Measurements from ENCODE around the gene SLC19A2. TPM values are rescaled to one million over a fixed set of nuclear protein-coding genes. Genes with fewer than 3 reads are reported as not detected.

Gene SLC19A2
- total RNA-seq, 3 donors from 2014 or later = 34.7 to 71.8 (median 64.2) TPM

DNA sequence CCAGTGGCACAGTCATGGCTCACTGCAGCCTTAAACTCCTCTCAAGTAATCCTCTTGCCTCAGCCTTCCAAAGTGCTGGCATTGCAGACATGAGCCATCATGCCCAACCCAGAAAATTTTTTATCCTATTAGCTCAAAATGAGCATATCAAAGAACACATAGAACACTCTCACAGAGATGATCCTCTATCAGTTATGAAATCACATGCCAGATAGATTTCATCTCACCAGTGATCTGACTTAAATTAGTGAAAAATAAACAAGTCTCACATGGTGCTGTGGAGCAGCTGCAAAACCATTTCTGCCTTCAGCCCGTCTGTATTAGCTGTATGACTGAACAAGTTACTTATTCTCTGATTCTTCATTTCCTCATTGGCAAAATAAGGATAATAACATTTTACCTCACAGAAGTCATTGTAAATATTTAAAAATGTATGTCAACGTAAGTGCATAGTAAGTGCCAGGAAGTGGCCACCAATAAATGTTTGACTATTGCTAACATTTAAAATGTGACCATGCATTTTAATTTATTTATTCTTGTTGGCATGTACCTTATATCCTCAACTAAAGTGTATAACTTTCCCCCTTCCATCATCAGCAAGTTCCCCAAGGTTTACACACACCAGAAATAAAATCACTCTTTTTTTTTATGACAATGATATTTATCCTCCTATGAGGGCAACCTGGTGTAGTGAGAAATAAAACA is 29.0 kb upstream of the SLC19A2 start:
- peak overlapping the region; percentile 8 to 80 for H3K27ac ChIP-seq
- no peaks in the 10 kb centered on the region for H3K4me1 ChIP-seq
- H3K27me3 ChIP-seq = no peaks in the 10 kb centered on the region
- no peak for DNase-seq (ENCODE audit: low spot score in 2 of 2)
- H3K4me3 ChIP-seq = no peak overlapping the region
- no peaks in the 10 kb centered on the region for H3K36me3 ChIP-seq
- H3K9me3 ChIP-seq = no peaks in the 10 kb centered on the region
- intact Hi-C loops (cut with DNase I; ENCODE audit: low total_unique reads) = no loop called here
- TF ChIP-seq CTCF (IDR thresholded peaks at IDR 0.05) = no peak

DNA sequence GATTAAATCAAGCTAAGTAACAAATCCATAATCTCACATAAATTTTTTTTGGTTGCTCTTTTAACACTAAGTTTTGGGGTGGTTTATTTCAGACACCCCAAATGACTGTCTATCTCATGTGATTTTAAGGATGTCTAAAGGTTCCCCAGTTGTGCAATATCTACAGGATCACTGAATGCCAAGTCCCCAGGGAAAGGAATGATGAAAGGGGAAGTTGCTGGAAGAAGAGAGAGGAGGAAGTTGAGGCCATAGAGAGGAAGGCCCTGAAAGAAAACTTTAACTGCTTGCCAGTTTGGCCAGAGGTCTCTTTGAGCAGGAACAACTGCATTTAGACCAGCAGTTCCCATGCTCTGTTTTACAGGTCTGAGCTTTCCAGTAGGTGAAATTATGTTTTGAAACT is 27.5 kb upstream of the SLC19A2 start:
- intact Hi-C loops (cut with DNase I; ENCODE audit: low total_unique reads) = no loop called here
- H3K4me3 ChIP-seq = no peak overlapping the region
- DNase-seq (ENCODE audit: low spot score in 2 of 2) = no peak
- H3K27me3 ChIP-seq = no peaks in the 10 kb centered on the region
- no peaks in the 10 kb centered on the region for H3K36me3 ChIP-seq
- H3K27ac ChIP-seq = peak overlapping the region; percentile 73 to 80
- no peaks in the 10 kb centered on the region for H3K9me3 ChIP-seq
- H3K4me1 ChIP-seq = no peaks in the 10 kb centered on the region
- TF ChIP-seq CTCF (IDR thresholded peaks at IDR 0.05) = no peak
- peak in 2 of 3 donors; percentile 35 to 62 for TF ChIP-seq POLR2AphosphoS5 (IDR thresholded peaks at IDR 0.05)

DNA sequence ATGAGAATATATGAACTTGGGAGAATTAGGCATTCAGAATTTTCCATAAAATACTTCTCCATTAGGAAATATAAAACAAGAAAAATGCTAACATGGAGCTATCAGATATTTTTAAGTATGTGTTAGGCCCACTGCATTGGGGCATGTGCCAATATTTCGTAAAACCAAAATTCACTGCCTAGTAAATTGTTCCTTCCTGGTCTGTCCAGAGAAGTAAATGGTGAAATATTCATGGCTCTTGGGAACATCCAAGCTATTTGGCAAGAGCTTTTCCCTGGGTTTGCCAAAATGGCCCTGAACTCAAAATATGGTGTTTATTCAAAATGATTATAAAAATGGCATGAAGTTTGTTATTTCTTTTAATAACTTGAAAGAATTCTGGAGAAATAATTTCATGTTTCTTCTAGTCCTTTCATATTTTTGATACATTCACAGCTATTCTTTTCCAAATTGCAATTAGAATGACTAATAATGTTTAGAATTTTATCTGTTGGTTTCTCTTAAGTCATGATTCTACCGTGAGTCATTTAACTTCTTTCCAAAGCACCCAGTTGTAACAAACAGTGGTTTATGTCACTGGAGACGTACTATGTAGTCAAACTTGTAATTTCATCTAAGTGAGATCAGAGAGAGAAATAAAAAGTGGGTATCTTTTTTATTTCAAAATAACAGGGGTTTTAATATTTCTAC is 25.7 kb upstream of the SLC19A2 start:
- H3K27ac ChIP-seq = peak overlapping the region; percentile 73 to 80
- no peaks in the 10 kb centered on the region for H3K9me3 ChIP-seq
- no peak for TF ChIP-seq CTCF (IDR thresholded peaks at IDR 0.05)
- peak in 1 of 3 donors; percentile 80 for TF ChIP-seq POLR2AphosphoS5 (IDR thresholded peaks at IDR 0.05)
- no peak for TF ChIP-seq POLR2A (IDR thresholded peaks at IDR 0.05)
- DNase-seq (ENCODE audit: low spot score in 2 of 2) = no peak
- H3K4me1 ChIP-seq = no peaks in the 10 kb centered on the region
- H3K36me3 ChIP-seq = no peaks in the 10 kb centered on the region
- no peak overlapping the region for H3K4me3 ChIP-seq
- intact Hi-C loops (cut with DNase I; ENCODE audit: low total_unique reads) = no loop called here
- no peaks in the 10 kb centered on the region for H3K27me3 ChIP-seq

DNA sequence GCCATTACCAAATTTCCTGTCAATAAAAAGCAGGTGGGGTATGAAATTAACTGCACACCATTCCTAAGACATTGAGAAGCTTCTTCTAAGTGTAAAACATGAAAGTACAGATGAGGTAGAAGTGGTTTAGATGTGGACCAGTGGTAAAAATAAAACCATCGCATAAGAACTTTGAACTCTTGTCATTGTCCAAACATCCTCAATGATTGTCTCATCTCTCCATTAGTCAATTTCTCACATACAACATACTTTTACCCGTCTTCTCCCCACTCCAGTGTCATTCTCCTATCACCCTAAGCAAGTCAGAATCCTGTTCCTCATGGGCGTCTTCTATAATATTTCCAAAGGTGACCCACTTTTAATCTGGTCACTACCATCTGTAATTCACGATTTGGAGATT is 24.3 kb upstream of the SLC19A2 start:
- H3K9me3 ChIP-seq = no peaks in the 10 kb centered on the region
- H3K4me1 ChIP-seq = no peaks in the 10 kb centered on the region
- peak overlapping the region in 1 of 2 donors; percentile 80 for H3K27ac ChIP-seq
- DNase-seq (ENCODE audit: low spot score in 2 of 2) = no peak
- intact Hi-C loops (cut with DNase I; ENCODE audit: low total_unique reads) = no loop called here
- TF ChIP-seq POLR2AphosphoS5 (IDR thresholded peaks at IDR 0.05) (no peak), CTCF (IDR thresholded peaks at IDR 0.05) (no peak), POLR2A (IDR thresholded peaks at IDR 0.05) (no peak)
- H3K36me3 ChIP-seq = no peaks in the 10 kb centered on the region
- no peaks in the 10 kb centered on the region for H3K27me3 ChIP-seq
- no peak overlapping the region for H3K4me3 ChIP-seq

DNA sequence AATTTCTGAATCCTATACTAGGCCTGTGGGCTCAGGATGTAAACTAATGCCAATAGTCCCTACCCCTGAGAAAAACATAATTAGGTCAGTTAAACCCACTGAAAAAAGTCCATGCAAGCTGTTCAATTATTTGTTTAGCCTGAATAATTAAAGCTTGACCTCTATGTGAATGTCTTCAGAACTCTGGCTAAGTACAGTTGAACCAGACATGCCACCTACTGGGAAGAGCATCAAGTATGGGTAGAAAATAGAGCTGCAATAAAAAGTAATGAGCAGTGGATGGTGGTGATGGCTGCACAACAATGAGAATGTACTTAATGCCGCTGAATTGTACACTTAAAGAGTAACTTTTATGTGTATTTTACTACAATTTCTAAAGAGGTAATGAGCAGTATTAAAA is 23.6 kb upstream of the SLC19A2 start:
- Histone ChIP-seq H3K27ac (no peak overlapping the region), H3K9me3 (no peaks in the 10 kb centered on the region), H3K36me3 (no peaks in the 10 kb centered on the region), H3K4me3 (no peak overlapping the region), H3K27me3 (no peaks in the 10 kb centered on the region), H3K4me1 (no peaks in the 10 kb centered on the region)
- TF ChIP-seq POLR2AphosphoS5 (IDR thresholded peaks at IDR 0.05) = no peak
- TF ChIP-seq POLR2A (IDR thresholded peaks at IDR 0.05) = no peak
- TF ChIP-seq CTCF (IDR thresholded peaks at IDR 0.05) = no peak
- intact Hi-C loops (cut with DNase I; ENCODE audit: low total_unique reads) = no loop called here
- DNase-seq (ENCODE audit: low spot score in 2 of 2) = no peak
